Panc1 (cell line): ENCODE results near the gene GPR42. TPM values are rescaled to one million over a fixed set of nuclear protein-coding genes. Genes with fewer than 3 reads are reported as not detected.

ENCODE experiments used
- ATAC-seq: fragments of 200-7000 bp; cut with Tn5 transposase; 2 replicates; pipeline ENCODE4 v1.9.1; 2020; ENCODE audit warnings: mild to moderate bottlenecking, moderate library complexity
- BruUV-seq: library from RNA; stranded (reverse); fragments of 400-500 nt; replicated peaks from 2 replicates; lab custom pipeline; 2021; lab: Mats Ljungman, UMichigan
- CTCF ChIA-PET: fragments of 300-600 bp; sonication (Branson Sonifier 250); formaldehyde crosslinking; loops from one replicate; lab custom pipeline; 2022; ENCODE audit warnings: antibody characterized with exemption; lab: Charles Lee
- POLR2A ChIA-PET: fragments of 300-600 bp; sonication (Branson Sonifier 250); formaldehyde crosslinking; loops from one replicate; lab custom pipeline; 2022; ENCODE audit warnings: antibody characterized with exemption; lab: Charles Lee
- DNase-seq: peaks from one replicate; pipeline ENCODE4 v3.0.0-alpha.2; 2010; ENCODE audit warnings: low read depth, low spot score
- H3K27ac ChIP-seq: 2 replicates; pipeline ENCODE4 v1.5.1; 2011; ENCODE audit warnings: mild to moderate bottlenecking, low read length, inconsistent platforms
- H3K27me3 ChIP-seq: fragments of 200-500 bp; sonication (Bioruptor generic); 2 replicates; pipeline ENCODE4 v1.6.0; 2014; ENCODE audit warnings: low read length, inconsistent platforms; ENCODE audit not compliant: control insufficient read depth, insufficient read depth
- H3K36me3 ChIP-seq: fragments of 200-500 bp; sonication (Bioruptor generic); 2 replicates; pipeline ENCODE4 v1.5.1; 2014; ENCODE audit warnings: inconsistent platforms, mild to moderate bottlenecking, low read length, moderate library complexity; ENCODE audit not compliant: control insufficient read depth, insufficient read depth
- H3K4me1 ChIP-seq: 2 replicates; pipeline ENCODE4 v1.5.1; 2011; ENCODE audit warnings: inconsistent platforms, mild to moderate bottlenecking, low read length, moderate library complexity; ENCODE audit not compliant: control insufficient read depth, insufficient read depth
- H3K4me3 ChIP-seq, 2 experiments: 2 replicates each; pipeline ENCODE4 v1.5.1; 2011 to 2012; ENCODE audit warnings: low read depth in 2 of 2, low read length in 2 of 2, mild to moderate bottlenecking in 2 of 2, inconsistent platforms in 1 of 2, moderate library complexity in 1 of 2
- H3K9me3 ChIP-seq: fragments of 200-500 bp; sonication (Bioruptor generic); 2 replicates; pipeline ENCODE4 v1.5.1; 2014; ENCODE audit warnings: low read depth, mild to moderate bottlenecking, inconsistent platforms, low read length, moderate library complexity; ENCODE audit not compliant: control insufficient read depth, insufficient read depth
- POLR2AphosphoS5 ChIP-seq: IDR thresholded peaks from 2 replicates; pipeline ENCODE4 v1.6.1; 2012; ENCODE audit warnings: mild to moderate bottlenecking, low read depth, low read length, moderate library complexity
- SIN3A ChIP-seq: IDR thresholded peaks from 2 replicates; pipeline ENCODE4 v1.6.1; 2012; ENCODE audit warnings: low read depth, mild to moderate bottlenecking, low read length, moderate library complexity, borderline replicate concordance; ENCODE audit not compliant: insufficient read depth
- TCF7L2 ChIP-seq: IDR thresholded peaks from 2 replicates; pipeline ENCODE4 v1.6.1; 2011; ENCODE audit warnings: mild to moderate bottlenecking, low read depth, low read length, inconsistent platforms
- in situ Hi-C: cut with HindIII; loops from 2 replicates; pipeline ENCODE4 v1.10.0; 2016; ENCODE audit warnings: low sequenced_read_pairs, low pct_unique_long_range_greater_than_20kb
- intact Hi-C: fragments of 100-400 bp; cut with micrococcal nuclease; formaldehyde crosslinking; loops from one replicate; pipeline ENCODE4 v1.10.0; 2022; ENCODE audit not compliant: unreplicated experiment
- total RNA-seq: library from RNA; stranded (reverse); gene quantifications from one replicate; pipeline ENCODE4 v1.2.1, GENCODE V29; 2021; ENCODE audit not compliant: unreplicated experiment
- TF ChIP-seq, protein P1 (sequence below), 2 experiments: IDR thresholded peaks; 2 replicates each; pipeline ENCODE4 v1.6.1; 2011 to 2012; ENCODE audit warnings: low read depth in 2 of 2, control low read depth in 1 of 2, low read length in 1 of 2, mild to moderate bottlenecking in 1 of 2, moderate library complexity in 1 of 2; ENCODE audit not compliant: insufficient read depth in 1 of 2
- TF ChIP-seq, protein P2 (sequence below): fragments of 450-650 bp; IDR thresholded peaks from 2 replicates; pipeline ENCODE4 v1.5.1; 2017; ENCODE audit warnings: mild to moderate bottlenecking

Gene GPR42
- total RNA-seq, 1 experiment from 2014 or later, result not detected

DNA sequence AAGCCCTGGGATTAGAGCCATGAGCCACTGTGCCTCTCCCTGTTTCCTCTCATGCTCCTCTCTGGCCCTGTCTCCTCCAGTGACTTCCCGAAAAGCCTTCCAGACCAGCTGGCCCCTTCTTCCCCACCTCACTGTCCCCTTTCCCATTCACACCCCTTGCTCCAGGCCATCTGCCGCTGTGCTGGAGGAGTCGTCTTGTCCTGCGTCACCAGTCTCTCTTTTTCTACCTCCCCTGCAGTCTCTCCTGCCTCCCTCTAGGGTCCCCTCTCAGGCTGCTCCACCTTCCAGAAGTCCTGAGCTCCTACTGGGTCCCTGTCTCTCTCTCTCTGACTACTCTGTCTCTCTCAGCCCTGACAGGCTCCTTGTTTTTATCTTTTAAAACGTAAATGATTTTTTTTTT lies 28.4 kb upstream of the GPR42 start:
- DNase-seq (no peak), ATAC-seq (no peak)
- TF ChIP-seq TCF7L2 (no peak), SIN3A (no peak), POLR2AphosphoS5 (no peak)
- TF ChIP-seq, protein P1, sequence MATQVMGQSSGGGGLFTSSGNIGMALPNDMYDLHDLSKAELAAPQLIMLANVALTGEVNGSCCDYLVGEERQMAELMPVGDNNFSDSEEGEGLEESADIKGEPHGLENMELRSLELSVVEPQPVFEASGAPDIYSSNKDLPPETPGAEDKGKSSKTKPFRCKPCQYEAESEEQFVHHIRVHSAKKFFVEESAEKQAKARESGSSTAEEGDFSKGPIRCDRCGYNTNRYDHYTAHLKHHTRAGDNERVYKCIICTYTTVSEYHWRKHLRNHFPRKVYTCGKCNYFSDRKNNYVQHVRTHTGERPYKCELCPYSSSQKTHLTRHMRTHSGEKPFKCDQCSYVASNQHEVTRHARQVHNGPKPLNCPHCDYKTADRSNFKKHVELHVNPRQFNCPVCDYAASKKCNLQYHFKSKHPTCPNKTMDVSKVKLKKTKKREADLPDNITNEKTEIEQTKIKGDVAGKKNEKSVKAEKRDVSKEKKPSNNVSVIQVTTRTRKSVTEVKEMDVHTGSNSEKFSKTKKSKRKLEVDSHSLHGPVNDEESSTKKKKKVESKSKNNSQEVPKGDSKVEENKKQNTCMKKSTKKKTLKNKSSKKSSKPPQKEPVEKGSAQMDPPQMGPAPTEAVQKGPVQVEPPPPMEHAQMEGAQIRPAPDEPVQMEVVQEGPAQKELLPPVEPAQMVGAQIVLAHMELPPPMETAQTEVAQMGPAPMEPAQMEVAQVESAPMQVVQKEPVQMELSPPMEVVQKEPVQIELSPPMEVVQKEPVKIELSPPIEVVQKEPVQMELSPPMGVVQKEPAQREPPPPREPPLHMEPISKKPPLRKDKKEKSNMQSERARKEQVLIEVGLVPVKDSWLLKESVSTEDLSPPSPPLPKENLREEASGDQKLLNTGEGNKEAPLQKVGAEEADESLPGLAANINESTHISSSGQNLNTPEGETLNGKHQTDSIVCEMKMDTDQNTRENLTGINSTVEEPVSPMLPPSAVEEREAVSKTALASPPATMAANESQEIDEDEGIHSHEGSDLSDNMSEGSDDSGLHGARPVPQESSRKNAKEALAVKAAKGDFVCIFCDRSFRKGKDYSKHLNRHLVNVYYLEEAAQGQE (IDR thresholded peaks at IDR 0.05; ENCODE audit: insufficient read depth in 1 of 2, low read depth in 2 of 2, low read length in 1 of 2), result no peak
- TF ChIP-seq, protein P2, sequence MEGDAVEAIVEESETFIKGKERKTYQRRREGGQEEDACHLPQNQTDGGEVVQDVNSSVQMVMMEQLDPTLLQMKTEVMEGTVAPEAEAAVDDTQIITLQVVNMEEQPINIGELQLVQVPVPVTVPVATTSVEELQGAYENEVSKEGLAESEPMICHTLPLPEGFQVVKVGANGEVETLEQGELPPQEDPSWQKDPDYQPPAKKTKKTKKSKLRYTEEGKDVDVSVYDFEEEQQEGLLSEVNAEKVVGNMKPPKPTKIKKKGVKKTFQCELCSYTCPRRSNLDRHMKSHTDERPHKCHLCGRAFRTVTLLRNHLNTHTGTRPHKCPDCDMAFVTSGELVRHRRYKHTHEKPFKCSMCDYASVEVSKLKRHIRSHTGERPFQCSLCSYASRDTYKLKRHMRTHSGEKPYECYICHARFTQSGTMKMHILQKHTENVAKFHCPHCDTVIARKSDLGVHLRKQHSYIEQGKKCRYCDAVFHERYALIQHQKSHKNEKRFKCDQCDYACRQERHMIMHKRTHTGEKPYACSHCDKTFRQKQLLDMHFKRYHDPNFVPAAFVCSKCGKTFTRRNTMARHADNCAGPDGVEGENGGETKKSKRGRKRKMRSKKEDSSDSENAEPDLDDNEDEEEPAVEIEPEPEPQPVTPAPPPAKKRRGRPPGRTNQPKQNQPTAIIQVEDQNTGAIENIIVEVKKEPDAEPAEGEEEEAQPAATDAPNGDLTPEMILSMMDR, result no peak
- H3K36me3 ChIP-seq, result no peaks in the 10 kb centered on the region
- ChIA-PET CTCF (no interaction called here), POLR2A (interaction anchor here (0.7 kb wide), 1 partner anchor 1048 kb away, joined by 3 read pairs; no protein-coding TSS in a partner anchor)
- no peak overlapping the region for H3K27ac ChIP-seq
- intact Hi-C loops (no loop called here), in situ Hi-C loops (no loop called here)
- H3K9me3 ChIP-seq, result no peaks in the 10 kb centered on the region
- no peaks in the 10 kb centered on the region for H3K4me1 ChIP-seq
- peaks cover 3% of the 10 kb centered on the region; the same call in 1 of the 2 replicates for H3K27me3 ChIP-seq
- H3K4me3 ChIP-seq, result no peak overlapping the region
- no TSS peak for BruUV-seq

DNA sequence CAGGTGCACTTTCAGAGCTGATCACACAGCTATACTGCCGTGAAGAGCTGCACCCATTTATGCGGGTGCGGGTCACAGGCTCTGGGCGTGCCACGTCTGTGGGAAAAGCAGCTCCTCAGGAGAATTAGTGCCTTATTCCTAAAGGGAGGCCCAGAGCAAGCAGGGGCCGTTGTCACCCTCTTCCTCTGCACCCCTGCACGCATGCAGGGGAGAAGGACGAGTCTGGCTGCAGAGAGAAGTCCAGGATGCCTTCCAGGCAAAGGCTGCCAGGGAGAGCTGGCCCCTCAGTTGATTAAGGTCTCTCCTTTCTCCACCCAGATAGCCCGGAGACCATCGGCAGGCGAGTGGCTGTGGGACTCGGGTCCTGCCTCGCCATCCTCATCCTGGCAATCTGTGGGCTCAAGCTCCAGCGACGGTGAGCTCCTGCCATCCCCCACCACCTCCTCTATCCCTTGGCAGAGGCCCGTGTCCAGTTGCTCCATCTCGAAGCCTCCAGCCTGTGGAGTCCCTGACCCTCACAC lies 26.3 kb upstream of the GPR42 start:
- intact Hi-C loops, result no loop called here
- in situ Hi-C loops, result no loop called here
- peaks cover 4% of the 10 kb centered on the region; the same call in 1 of the 2 replicates for H3K27me3 ChIP-seq
- H3K27ac ChIP-seq, result no peak overlapping the region
- H3K9me3 ChIP-seq, result no peaks in the 10 kb centered on the region
- no peak for TF ChIP-seq SIN3A
- TF ChIP-seq, protein P1 (IDR thresholded peaks at IDR 0.05; ENCODE audit: insufficient read depth in 1 of 2, low read depth in 2 of 2, low read length in 1 of 2), result no peak
- TF ChIP-seq, protein P2, result no peak
- TF ChIP-seq POLR2AphosphoS5, result no peak
- TF ChIP-seq TCF7L2, result no peak
- H3K36me3 ChIP-seq, result no peaks in the 10 kb centered on the region
- ChIA-PET POLR2A (no interaction called here), CTCF (interaction anchor here (0.7 to 1.1 kb wide), 2 partner anchors 151 to 166 kb away, joined by 3 to 9 read pairs; no protein-coding TSS in a partner anchor)
- H3K4me3 ChIP-seq, result no peak overlapping the region
- no TSS peak for BruUV-seq
- DNase-seq, result no peak
- ATAC-seq, result no peak
- no peaks in the 10 kb centered on the region for H3K4me1 ChIP-seq
